GM12892 (cell line): Measurements from ENCODE around the gene LRRN3. TPM values are rescaled to one million over a fixed set of nuclear protein-coding genes. Genes with fewer than 3 reads are reported as not detected.

Experiments
- DNase-seq: peaks from one replicate; pipeline ENCODE4 v3.0.0; 2011; ENCODE audit not compliant: insufficient read length
- FAIRE-seq: peaks from 2 replicates; lab custom pipeline; 2011; peaks lifted over from hg19 to GRCh38; lab: Jason Lieb, UNC
- POLR2A ChIP-seq: IDR thresholded peaks from 2 replicates; pipeline ENCODE4 v1.6.1; 2011; ENCODE audit warnings: low read depth, low read length, control low read depth
- POLR2AphosphoS5 ChIP-seq: IDR thresholded peaks from 2 replicates; pipeline ENCODE4 v1.6.1; 2011; ENCODE audit warnings: low read depth, low read length, control low read depth
- TAF1 ChIP-seq: IDR thresholded peaks from 2 replicates; pipeline ENCODE4 v1.6.1; 2011; ENCODE audit warnings: low read depth, mild to moderate bottlenecking, control low read depth, low read length, borderline replicate concordance
- polyA plus RNA-seq: library from polyadenylated mRNA; unstranded; fragments of >200 nt; gene quantifications from one replicate; pipeline ENCODE4 v1.2.1, GENCODE V29; 2012; ENCODE audit warnings: missing spikeins, inconsistent platforms; ENCODE audit not compliant: missing spikeins

LRRN3 gene
- 0.13 TPM for polyA plus RNA-seq

DNA sequence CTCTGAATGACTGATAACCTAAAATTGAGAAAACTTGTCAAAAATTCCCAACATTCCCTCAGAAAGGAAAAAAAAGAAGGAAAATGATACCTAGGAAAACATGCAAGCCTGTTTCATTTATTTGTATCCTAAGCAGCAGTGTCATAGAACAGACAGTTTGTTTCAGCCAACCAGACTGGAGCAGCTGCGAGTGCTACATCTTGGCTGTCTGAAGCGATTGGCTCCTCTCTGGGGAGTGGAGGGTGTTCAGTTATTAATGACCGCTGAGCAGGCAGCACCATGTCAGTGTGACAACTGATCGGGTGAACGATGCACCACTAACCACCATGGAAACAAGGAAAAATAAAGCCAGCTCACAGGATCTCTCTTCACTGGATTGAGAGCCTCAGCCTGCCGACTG, at the start of gene LRRN3:
Gene LRRN3 (plus strand): TSS at position 282 of the 400 bp plus-strand sequence. CDS start 31,646 bp downstream, outside the sequence.
- DNase-seq (no peak), FAIRE-seq (no peak)
- TF ChIP-seq TAF1 (no peak), POLR2A (no peak), POLR2AphosphoS5 (no peak)

DNA sequence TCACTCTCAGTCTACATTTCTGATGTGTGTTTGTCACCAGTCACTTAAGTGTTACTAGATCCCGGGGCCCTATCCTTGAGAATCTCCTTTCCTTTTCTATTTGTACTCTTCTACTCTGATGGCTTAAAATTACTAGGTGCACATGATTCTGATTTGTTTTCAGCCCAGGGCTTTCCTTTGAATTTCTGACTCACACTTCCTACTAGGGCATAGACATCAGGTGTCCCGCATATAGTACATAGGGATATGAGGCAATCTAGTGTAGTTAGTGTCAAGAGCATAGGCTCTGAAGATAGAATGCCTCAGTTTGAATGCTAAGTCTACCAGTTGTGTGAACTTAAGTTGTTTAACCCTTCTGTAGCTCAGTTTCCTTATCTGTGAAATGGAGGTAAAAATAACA, 49.4 kb upstream of the LRRN3 start:
- FAIRE-seq, result no peak
- no peak for TF ChIP-seq TAF1
- TF ChIP-seq POLR2AphosphoS5, result no peak
- no peak for TF ChIP-seq POLR2A
- no peak for DNase-seq

DNA sequence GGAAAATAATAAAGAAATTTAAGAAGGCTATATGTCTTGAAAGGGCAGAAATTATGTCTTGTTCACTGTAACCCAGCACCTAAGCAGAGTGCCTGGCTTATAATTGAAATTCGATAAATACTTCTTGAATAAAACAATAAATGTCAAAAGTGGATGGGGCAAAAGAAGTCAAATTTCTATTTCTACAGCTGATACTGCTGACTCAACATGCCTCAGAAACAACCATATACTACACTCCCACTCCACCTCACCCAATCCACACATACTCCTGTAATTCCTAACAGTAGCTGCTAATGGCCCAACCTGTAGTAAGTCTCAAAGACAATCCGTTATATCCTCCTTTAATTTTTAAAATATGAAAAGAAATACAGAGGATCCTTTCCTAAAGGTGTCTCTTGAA, 48.1 kb upstream of the LRRN3 start:
- TF ChIP-seq POLR2AphosphoS5, result no peak
- no peak for TF ChIP-seq POLR2A
- TF ChIP-seq TAF1, result no peak
- DNase-seq, result no peak
- no peak for FAIRE-seq

DNA sequence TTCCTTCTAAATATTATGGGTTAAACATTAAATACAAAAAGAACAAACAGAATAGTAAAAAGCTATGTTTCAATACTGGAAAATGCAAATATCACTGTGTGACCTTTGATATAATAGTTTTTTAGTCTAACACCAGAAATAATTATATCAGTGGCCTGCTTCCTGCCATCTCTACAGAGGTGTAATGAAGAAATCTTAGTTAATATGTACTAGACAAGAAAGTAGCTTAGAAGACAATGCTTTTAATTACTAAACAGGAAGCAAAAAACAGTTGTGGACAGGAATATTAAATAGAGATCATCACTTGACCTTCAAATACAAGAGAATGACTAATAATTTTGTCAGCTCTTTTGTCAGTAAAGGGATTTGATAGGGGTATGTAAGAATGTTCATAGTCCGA, 47.4 kb upstream of the LRRN3 start:
- no peak for FAIRE-seq
- DNase-seq, result no peak
- no peak for TF ChIP-seq POLR2AphosphoS5
- TF ChIP-seq POLR2A, result no peak
- TF ChIP-seq TAF1, result no peak

DNA sequence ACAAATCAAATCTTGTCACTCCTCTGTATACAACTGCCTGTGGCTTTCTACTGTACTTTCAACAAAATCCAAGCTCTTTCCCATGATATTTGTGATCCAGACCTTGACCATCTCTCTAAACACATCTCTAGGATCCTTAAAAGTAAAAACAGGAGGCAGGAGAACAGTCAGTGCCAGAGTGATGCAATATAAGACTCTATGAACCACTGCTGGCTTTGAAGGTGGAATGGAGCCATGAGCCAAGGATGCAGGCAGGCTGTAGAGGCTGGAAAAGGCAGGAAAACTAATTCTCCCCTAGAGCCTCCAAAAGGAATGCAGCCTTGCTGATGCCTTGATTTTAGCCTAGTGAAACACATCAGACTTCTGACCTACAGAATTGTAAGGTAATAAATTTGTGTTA, 45.5 kb upstream of the LRRN3 start:
- no peak for FAIRE-seq
- DNase-seq, result no peak
- TF ChIP-seq POLR2A (no peak), POLR2AphosphoS5 (no peak), TAF1 (no peak)

DNA sequence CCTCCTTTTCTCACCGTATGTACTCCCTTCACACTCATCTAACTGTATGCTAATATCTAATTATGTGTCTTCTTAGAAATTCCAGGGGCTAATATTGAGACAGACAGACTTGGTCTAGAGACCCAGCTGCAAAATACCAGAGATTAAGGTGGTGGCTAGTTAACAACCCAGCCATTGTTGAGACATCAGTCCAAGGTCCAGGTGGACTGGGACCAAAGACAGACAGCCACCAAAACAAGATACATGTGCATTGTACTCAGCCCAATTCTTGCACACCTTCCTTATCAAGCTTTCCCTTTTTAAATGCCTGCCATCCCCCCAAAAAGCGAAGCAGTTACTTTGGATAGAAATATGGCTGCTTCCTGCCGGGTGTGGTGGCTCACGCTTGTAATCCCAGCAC, 43.3 kb upstream of the LRRN3 start:
- FAIRE-seq (no peak), DNase-seq (no peak)
- TF ChIP-seq TAF1 (no peak), POLR2A (no peak), POLR2AphosphoS5 (no peak)

DNA sequence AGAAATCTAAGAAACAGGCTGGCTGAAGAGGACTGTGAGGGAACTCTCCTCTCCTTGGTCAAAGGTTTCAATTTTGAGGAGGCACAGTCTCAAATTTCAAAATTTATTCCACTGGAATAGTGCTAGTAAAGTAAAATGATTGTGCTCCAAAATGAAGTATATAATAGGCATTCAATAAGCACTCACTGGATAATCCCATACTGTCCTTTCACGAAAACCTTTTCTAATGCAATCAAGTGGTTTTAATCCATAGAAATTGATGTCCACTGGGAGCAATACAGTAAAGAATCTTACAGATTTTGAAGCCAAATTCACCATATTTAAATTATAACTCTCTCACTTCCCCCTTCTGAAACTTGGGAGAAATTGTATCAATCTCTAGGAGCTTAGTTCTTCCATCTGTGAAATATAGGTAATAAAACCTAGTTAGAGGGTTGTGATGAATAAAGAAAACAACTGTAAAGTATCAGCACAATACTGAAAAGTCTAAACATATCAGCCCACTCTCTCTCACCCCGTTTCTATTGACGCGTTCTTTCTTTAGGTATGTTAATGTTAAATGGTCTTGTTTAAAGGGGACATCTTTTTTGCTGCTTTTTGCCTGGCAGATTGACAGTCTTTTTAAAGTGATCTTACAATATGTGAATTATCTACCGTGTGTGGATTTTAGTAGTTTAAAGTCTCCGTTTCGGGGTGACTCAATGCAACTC, 40.8 kb upstream of the LRRN3 start:
- no peak for FAIRE-seq
- no peak for DNase-seq
- TF ChIP-seq POLR2A (no peak), TAF1 (no peak), POLR2AphosphoS5 (no peak)

DNA sequence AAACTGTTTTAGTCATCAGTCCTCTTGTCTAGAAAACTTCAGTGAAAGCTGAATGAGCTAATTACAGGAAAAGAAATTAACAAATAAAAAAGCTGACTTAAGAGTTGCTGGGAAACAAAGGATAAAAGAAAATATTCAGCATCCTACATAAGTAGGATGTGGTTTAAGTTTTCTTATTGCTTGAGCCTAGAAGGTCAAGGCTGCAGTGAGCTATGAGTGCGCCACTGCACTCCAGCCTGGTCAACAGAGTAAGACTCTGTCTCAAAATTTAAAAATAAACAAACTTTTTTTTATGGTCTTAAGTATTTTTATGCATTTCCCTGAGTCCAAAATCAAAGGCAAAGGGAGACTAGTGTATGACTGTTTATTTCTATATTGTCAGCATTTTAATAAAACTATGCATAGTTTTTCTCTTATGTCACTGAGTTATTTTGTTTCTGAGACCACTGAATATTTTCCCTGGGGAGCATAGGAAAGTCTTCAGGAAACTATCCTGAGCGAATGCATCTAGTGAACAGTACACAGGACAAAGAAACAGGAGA, 40.0 kb upstream of the LRRN3 start:
- FAIRE-seq (no peak), DNase-seq (no peak)
- no peak for TF ChIP-seq TAF1
- no peak for TF ChIP-seq POLR2AphosphoS5
- TF ChIP-seq POLR2A, result no peak

DNA sequence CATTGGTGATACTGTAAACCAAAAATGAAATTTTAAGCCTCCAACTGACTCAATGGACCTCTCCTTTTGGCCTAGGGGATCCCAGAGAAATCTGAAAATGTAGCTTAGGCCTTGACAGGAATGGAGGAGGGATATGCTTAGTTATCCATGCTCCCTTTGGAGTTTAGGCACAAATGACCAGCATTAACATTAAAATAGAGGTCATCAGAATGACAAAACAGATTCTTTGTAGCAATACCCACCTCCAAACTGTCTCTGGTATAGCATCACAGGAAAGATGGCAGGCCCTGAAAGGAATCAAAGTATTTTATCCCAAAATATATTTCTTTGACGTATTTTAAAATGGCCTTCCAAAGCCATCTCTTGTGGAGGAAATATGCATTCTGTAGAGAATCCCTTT, 39.1 kb upstream of the LRRN3 start:
- no peak for FAIRE-seq
- DNase-seq, result no peak
- TF ChIP-seq POLR2A, result no peak
- TF ChIP-seq TAF1, result no peak
- no peak for TF ChIP-seq POLR2AphosphoS5

DNA sequence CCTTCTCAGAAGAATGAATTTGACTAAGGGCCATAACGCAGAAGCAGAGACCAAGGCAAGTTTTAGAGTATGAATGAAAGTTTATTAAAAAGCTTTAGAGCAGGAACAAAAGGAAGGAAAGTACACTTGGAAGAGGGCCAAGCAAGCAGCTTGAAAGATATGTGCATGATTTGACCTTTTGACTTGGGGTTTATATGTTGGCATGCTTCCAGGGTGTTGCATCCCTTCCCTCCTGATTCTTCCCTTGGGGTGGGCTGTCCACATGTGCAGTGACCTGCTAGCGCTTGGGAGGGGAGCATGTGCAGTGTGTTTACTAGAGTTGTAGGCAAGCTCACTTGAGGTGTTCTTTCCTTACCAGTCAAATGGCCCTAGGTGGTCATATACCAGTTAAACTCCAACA, 37.9 kb upstream of the LRRN3 start:
- no peak for FAIRE-seq
- TF ChIP-seq POLR2AphosphoS5 (no peak), POLR2A (no peak), TAF1 (no peak)
- no peak for DNase-seq

DNA sequence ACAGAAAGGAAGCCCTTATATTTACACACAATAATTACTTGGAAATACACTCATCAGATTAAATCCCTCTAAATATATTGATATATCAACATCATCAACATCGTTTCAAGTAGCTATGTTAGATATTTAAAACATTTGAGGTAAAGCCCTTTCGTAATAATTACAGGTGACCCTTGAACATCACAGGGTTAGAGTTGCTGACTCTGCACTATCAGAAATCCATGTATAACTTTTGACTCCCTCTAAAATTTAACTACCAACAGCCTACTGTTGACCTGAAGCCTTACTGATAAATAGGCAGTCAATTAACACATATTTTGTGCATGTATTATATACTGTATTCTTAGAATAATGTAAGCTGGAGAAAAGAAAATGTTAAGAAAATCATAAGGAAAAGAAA, 34.6 kb upstream of the LRRN3 start:
- DNase-seq (no peak), FAIRE-seq (peak; percentile 38)
- no peak for TF ChIP-seq POLR2AphosphoS5
- TF ChIP-seq POLR2A, result no peak
- TF ChIP-seq TAF1, result no peak

DNA sequence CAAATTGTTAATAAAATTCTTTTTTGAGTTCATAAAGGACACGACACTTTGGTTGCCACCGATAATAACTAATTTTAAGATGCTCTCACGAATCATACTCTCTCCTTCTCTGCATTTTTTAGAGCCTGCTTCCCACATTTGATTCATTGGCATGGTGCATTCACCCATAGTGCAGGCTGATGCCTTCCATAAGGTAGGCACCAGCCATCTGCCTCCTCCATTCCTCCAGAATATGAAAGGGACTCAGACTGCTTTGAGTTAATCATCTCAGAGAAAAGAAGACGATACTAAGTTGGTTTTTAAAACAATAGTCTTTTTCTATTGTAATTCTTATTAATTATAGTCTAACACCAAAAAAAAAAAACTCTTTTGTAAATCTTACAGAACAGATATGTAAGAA, 33.9 kb upstream of the LRRN3 start:
- no peak for FAIRE-seq
- TF ChIP-seq POLR2AphosphoS5 (no peak), POLR2A (no peak), TAF1 (no peak)
- DNase-seq, result no peak

DNA sequence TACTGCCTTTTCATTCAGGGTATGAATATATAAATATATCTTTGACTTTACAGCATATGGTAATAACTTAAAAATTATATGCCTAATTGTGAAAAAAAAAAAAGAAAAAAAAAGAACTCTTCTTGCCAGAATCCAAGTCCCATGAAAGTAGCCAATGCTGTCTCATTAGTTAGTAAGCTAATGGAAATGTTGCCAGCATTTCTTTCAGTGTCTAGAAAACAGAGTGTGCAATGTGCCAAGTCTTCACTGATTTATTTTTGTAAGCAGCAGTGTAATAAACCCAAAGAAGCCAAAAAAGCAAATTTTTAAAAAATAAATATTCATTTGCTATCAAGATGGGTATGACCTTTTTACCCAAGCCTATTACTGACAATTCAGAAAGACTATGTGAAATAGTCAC, 31.1 kb upstream of the LRRN3 start:
- no peak for DNase-seq
- FAIRE-seq, result no peak
- no peak for TF ChIP-seq POLR2AphosphoS5
- no peak for TF ChIP-seq TAF1
- TF ChIP-seq POLR2A, result no peak
